ENCODE data around the gene KLK2. TPM values are rescaled to one million over a fixed set of nuclear protein-coding genes. Genes with fewer than 3 reads are reported as not detected.

Gene KLK2
- total and polyA plus RNA-seq, 2 of the 4 experiments (the other 2 are of a cell fraction) = not detected

DNA sequence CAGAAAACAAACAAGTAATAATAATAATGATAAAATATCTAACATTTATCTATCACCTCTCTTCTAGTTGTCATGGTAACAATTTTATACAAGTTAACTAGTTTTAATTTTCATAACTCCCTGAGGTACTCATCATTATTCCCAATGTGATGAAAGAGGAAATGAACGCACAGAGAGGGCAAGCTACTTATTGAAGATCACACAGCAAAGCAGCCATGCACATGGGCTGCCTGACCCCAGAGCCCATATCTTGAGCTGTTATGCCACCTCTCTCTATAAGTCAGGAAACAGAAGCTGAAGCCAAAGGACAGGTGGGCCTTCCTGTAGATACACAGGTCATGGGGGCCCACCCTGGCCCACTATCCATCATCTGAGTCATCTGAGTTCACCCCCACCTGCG, 42.8 kb downstream of the KLK2 start (continued):
- TF ChIP-seq CHD1 (IDR thresholded peaks at IDR 0.05; ENCODE audit: low read depth, low read length) (no peak), RFX5 (IDR thresholded peaks at IDR 0.05; ENCODE audit: low read depth, low read length) (no peak), NFE2L2 (IDR thresholded peaks at IDR 0.05; ENCODE audit: low read depth, low read length) (no peak), SMC3 (IDR thresholded peaks at IDR 0.05; ENCODE audit: low read depth, low read length) (no peak), POLR2A (IDR thresholded peaks at IDR 0.05; ENCODE audit: low read depth, low read length) (no peak)
- TF ChIP-seq, protein P1, sequence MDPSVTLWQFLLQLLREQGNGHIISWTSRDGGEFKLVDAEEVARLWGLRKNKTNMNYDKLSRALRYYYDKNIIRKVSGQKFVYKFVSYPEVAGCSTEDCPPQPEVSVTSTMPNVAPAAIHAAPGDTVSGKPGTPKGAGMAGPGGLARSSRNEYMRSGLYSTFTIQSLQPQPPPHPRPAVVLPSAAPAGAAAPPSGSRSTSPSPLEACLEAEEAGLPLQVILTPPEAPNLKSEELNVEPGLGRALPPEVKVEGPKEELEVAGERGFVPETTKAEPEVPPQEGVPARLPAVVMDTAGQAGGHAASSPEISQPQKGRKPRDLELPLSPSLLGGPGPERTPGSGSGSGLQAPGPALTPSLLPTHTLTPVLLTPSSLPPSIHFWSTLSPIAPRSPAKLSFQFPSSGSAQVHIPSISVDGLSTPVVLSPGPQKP (IDR thresholded peaks at IDR 0.05; ENCODE audit: borderline replicate concordance, low read depth, low read length) = no peak
